K562 (cell line): ENCODE measurements around the gene PRSS27. TPM values are rescaled to one million over a fixed set of nuclear protein-coding genes. Genes with fewer than 3 reads are reported as not detected.

Source experiments
- BRD4 ChIP-seq: fragments of 200-600 bp; sonication (generic); IDR thresholded peaks from 2 replicates; pipeline ENCODE4 v1.6.1; 2017; ENCODE audit warnings: inconsistent platforms
- FOS ChIP-seq: IDR thresholded peaks from 3 replicates; pipeline ENCODE4 v1.6.1; 2011; ENCODE audit not compliant: insufficient read length; ENCODE audit errors: extremely low read depth
- KDM2B ChIP-seq: fragments of 250-450 bp; sonication (Bioruptor Pico); IDR thresholded peaks from 2 replicates; pipeline ENCODE4 v1.8.0; 2021; ENCODE audit warnings: mild to moderate bottlenecking, moderate library complexity
- KLF13 ChIP-seq: fragments of 450-650 bp; IDR thresholded peaks from 2 replicates; pipeline ENCODE4 v1.6.1; 2016; ENCODE audit warnings: missing genetic modification characterization, low read depth, mild to moderate bottlenecking, missing compliant biosample characterization, moderate library complexity, borderline replicate concordance
- NRF1 ChIP-seq, 2 experiments: fragments of 450-650 bp; IDR thresholded peaks in 1 of 2; conservative IDR thresholded peaks in 1 of 2; 2 replicates each; pipeline ENCODE4 v1.6.1; 2014; ENCODE audit warnings: mild to moderate bottlenecking in 2 of 2
- SAP30 ChIP-seq: fragments of 200-600 bp; sonication (generic); IDR thresholded peaks from 2 replicates; pipeline ENCODE4 v1.6.1; 2012; ENCODE audit warnings: borderline replicate concordance, low read depth, mild to moderate bottlenecking, moderate library complexity, low read length, control low read depth, inconsistent platforms; ENCODE audit not compliant: insufficient read depth, poor library complexity, severe bottlenecking
- SUPT5H ChIP-seq: fragments of 450-650 bp; IDR thresholded peaks from 2 replicates; pipeline ENCODE4 v1.6.1; 2016
- XRCC5 ChIP-seq: fragments of 200-400 bp; formaldehyde crosslinking; IDR thresholded peaks from 2 replicates; pipeline ENCODE4 v1.6.1; 2017; ENCODE audit warnings: low read depth, mild to moderate bottlenecking, low read length
- ZNF146 ChIP-seq: IDR thresholded peaks from one replicate; pipeline ENCODE4 v1.6.1; 2018; ENCODE audit warnings: missing compliant biosample characterization; ENCODE audit not compliant: unreplicated experiment
- polyA plus RNA-seq, 8 experiments: library from polyadenylated mRNA; depleted of rRNA in 4 of 8; stranded (reverse) in 5 of 8; unstranded in 3 of 8; fragments of >200 nt; fragmentation: Nextera tagmentation in 2 of 8; fragmentation: Illumina TruSeq in 1 of 8; extraction: Ambion mirVana in 2 of 8; extraction: Trizol in 1 of 8; gene quantifications; 2 replicates each; pipeline versions ENCODE4 v1.2.1 to v1.2.3, GENCODE V29; 2011 to 2014; ENCODE audit warnings: inconsistent platforms in 1 of 8, missing spikeins in 1 of 8
- total RNA-seq, 7 experiments: library from RNA; depleted of rRNA in 6 of 7; stranded (reverse); fragments of >200 nt in 6 of 7; fragmentation: Illumina TruSeq in 2 of 7; extraction: Trizol in 2 of 7; gene quantifications; 2 replicates each; pipeline versions ENCODE4 v1.2.1 to v1.2.3, GENCODE V29; 2011 to 2021; ENCODE audit warnings: low replicate concordance in 1 of 7
- TF ChIP-seq, protein P1 (sequence below): fragments of 250-450 bp; sonication (Bioruptor Pico); IDR thresholded peaks from 2 replicates; pipeline ENCODE4 v1.8.0; 2021; ENCODE audit warnings: moderate library complexity, mild to moderate bottlenecking, inconsistent platforms
- TF ChIP-seq, protein P2 (sequence below): fragments of 450-650 bp; IDR thresholded peaks from 2 replicates; pipeline ENCODE4 v1.6.1; 2016; ENCODE audit warnings: mild to moderate bottlenecking
- TF ChIP-seq, protein P3 (sequence below): sonication (generic); formaldehyde crosslinking; IDR thresholded peaks from 2 replicates; pipeline ENCODE4 v1.8.0; 2022; ENCODE audit warnings: mild to moderate bottlenecking, missing genetic modification reagents, borderline replicate concordance
- TF ChIP-seq, protein P4 (sequence below): fragments of 450-650 bp; IDR thresholded peaks from 2 replicates; pipeline ENCODE4 v1.6.1; 2018; ENCODE audit not compliant: partially characterized antibody
- TF ChIP-seq, protein P5 (sequence below): sonication (generic); formaldehyde crosslinking; IDR thresholded peaks from 2 replicates; pipeline ENCODE4 v1.8.0; 2022; ENCODE audit warnings: mild to moderate bottlenecking, missing genetic modification reagents

Gene PRSS27
- total and polyA plus RNA-seq, 9 of the 15 experiments (the other 6 are each of a cell fraction or from before 2014, with no cell fraction given), result 0.09 to 0.20 (median 0.17) TPM; not detected in 5

DNA sequence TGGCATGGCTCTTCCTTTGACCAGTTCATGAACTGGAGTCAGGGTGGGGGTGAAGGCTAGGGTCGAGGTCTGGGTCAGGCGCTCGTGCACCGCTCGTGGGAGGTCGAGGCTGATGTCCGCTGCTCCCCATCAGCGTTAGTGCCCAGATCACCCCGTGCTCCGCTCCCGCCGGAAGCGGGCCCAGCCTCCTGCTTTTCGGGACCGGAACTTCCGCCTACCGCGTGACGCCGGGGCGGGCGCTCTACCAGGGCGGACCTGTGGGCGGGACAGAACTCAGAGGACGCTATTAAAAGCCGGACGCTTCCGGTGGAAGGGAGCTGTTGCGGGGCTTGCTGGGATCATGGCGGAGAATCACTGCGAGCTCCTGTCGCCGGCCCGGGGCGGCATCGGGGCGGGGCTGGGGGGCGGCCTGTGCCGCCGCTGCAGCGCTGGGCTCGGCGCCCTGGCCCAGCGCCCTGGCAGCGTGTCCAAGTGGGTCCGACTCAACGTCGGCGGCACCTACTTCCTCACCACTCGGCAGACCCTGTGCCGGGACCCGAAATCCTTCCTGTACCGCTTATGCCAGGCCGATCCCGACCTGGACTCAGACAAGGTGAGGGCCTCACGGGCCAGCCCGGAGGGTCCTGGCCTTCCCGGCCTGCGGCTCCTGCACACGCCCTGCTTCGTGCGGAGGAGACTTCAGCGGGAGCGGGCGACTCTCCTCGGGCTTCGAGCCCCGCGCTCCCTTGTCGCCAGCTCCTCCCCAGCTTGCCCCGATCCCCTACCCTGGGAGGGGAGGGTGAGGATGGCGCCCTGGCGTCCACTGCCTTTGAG, 37.6 kb downstream of the PRSS27 start, which contains the start of gene KCTD5 (continued):
- TF ChIP-seq, protein P1, sequence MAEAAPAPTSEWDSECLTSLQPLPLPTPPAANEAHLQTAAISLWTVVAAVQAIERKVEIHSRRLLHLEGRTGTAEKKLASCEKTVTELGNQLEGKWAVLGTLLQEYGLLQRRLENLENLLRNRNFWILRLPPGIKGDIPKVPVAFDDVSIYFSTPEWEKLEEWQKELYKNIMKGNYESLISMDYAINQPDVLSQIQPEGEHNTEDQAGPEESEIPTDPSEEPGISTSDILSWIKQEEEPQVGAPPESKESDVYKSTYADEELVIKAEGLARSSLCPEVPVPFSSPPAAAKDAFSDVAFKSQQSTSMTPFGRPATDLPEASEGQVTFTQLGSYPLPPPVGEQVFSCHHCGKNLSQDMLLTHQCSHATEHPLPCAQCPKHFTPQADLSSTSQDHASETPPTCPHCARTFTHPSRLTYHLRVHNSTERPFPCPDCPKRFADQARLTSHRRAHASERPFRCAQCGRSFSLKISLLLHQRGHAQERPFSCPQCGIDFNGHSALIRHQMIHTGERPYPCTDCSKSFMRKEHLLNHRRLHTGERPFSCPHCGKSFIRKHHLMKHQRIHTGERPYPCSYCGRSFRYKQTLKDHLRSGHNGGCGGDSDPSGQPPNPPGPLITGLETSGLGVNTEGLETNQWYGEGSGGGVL (CRISPR knock-in tag), result no peak
- TF ChIP-seq, protein P2, sequence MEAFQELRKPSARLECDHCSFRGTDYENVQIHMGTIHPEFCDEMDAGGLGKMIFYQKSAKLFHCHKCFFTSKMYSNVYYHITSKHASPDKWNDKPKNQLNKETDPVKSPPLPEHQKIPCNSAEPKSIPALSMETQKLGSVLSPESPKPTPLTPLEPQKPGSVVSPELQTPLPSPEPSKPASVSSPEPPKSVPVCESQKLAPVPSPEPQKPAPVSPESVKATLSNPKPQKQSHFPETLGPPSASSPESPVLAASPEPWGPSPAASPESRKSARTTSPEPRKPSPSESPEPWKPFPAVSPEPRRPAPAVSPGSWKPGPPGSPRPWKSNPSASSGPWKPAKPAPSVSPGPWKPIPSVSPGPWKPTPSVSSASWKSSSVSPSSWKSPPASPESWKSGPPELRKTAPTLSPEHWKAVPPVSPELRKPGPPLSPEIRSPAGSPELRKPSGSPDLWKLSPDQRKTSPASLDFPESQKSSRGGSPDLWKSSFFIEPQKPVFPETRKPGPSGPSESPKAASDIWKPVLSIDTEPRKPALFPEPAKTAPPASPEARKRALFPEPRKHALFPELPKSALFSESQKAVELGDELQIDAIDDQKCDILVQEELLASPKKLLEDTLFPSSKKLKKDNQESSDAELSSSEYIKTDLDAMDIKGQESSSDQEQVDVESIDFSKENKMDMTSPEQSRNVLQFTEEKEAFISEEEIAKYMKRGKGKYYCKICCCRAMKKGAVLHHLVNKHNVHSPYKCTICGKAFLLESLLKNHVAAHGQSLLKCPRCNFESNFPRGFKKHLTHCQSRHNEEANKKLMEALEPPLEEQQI, result no peak
- TF ChIP-seq ZNF146 (CRISPR knock-in tag) (no peak), FOS (no peak), KDM2B (CRISPR knock-in tag) (no peak), BRD4 (no peak), SUPT5H (peak; percentile 96), XRCC5 (peak; percentile 92), SAP30 (no peak), NRF1 (conservative IDR thresholded peaks at IDR 0.05 in 1 of 2, IDR thresholded peaks at IDR 0.05 in 1 of 2) (no peak), KLF13 (tag) (peak; percentile 95)
- TF ChIP-seq, protein P3, sequence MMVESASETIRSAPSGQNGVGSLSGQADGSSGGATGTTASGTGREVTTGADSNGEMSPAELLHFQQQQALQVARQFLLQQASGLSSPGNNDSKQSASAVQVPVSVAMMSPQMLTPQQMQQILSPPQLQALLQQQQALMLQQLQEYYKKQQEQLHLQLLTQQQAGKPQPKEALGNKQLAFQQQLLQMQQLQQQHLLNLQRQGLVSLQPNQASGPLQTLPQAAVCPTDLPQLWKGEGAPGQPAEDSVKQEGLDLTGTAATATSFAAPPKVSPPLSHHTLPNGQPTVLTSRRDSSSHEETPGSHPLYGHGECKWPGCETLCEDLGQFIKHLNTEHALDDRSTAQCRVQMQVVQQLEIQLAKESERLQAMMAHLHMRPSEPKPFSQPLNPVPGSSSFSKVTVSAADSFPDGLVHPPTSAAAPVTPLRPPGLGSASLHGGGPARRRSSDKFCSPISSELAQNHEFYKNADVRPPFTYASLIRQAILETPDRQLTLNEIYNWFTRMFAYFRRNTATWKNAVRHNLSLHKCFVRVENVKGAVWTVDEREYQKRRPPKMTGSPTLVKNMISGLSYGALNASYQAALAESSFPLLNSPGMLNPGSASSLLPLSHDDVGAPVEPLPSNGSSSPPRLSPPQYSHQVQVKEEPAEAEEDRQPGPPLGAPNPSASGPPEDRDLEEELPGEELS, result peak; percentile 75
- TF ChIP-seq, protein P4, sequence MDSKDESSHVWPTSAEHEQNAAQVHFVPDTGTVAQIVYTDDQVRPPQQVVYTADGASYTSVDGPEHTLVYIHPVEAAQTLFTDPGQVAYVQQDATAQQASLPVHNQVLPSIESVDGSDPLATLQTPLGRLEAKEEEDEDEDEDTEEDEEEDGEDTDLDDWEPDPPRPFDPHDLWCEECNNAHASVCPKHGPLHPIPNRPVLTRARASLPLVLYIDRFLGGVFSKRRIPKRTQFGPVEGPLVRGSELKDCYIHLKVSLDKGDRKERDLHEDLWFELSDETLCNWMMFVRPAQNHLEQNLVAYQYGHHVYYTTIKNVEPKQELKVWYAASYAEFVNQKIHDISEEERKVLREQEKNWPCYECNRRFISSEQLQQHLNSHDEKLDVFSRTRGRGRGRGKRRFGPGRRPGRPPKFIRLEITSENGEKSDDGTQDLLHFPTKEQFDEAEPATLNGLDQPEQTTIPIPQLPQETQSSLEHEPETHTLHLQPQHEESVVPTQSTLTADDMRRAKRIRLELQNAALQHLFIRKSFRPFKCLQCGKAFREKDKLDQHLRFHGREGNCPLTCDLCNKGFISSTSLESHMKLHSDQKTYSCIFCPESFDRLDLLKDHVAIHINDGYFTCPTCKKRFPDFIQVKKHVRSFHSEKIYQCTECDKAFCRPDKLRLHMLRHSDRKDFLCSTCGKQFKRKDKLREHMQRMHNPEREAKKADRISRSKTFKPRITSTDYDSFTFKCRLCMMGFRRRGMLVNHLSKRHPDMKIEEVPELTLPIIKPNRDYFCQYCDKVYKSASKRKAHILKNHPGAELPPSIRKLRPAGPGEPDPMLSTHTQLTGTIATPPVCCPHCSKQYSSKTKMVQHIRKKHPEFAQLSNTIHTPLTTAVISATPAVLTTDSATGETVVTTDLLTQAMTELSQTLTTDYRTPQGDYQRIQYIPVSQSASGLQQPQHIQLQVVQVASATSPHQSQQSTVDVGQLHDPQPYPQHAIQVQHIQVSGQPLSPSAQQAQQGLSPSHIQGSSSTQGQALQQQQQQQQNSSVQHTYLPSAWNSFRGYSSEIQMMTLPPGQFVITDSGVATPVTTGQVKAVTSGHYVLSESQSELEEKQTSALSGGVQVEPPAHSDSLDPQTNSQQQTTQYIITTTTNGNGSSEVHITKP, result peak; percentile 48
- TF ChIP-seq, protein P5, sequence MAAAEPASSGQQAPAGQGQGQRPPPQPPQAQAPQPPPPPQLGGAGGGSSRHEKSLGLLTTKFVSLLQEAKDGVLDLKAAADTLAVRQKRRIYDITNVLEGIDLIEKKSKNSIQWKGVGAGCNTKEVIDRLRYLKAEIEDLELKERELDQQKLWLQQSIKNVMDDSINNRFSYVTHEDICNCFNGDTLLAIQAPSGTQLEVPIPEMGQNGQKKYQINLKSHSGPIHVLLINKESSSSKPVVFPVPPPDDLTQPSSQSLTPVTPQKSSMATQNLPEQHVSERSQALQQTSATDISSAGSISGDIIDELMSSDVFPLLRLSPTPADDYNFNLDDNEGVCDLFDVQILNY, result no peak
